CD14-positive monocyte (primary cell): Measurements from ENCODE around the gene TANGO6. TPM values are rescaled to one million over a fixed set of nuclear protein-coding genes. Genes with fewer than 3 reads are reported as not detected.

Experiments used
- DNase-seq, 3 donors: peaks; one replicate each; pipeline ENCODE4 v3.0.0-alpha.2; 2011 to 2022
- H2AFZ ChIP-seq: 2 replicates; pipeline ENCODE4 v1.6.0; 2012; ENCODE audit warnings: mild to moderate bottlenecking, low read depth, low read length, inconsistent platforms; ENCODE audit not compliant: insufficient read depth, poor library complexity, severe bottlenecking
- H3K27ac ChIP-seq, 2 donors: 1 replicate in 1 of 2; 2 replicates in 1 of 2; pipeline ENCODE4 v1.5.1; 2012 to 2013; ENCODE audit warnings: low read length in 2 of 2, control low read depth in 1 of 2, inconsistent platforms in 1 of 2, low read depth in 1 of 2, mild to moderate bottlenecking in 1 of 2
- H3K27me3 ChIP-seq, 2 donors: one replicate each; pipeline versions ENCODE4 v1.6.0 to v1.6.1; 2011 to 2013; ENCODE audit warnings: low read length in 2 of 2; ENCODE audit not compliant: control insufficient read depth in 2 of 2, insufficient read depth in 2 of 2
- H3K36me3 ChIP-seq, 2 donors: replicated peaks in 1 of 2; 1 replicate in 1 of 2; 2 replicates in 1 of 2; pipeline versions ENCODE4 v1.5.1 to v1.6.1; 2012 to 2013; ENCODE audit warnings: low read length in 2 of 2, control low read depth in 1 of 2, inconsistent platforms in 1 of 2, mild to moderate bottlenecking in 1 of 2; ENCODE audit not compliant: insufficient read depth in 2 of 2, control insufficient read depth in 1 of 2
- H3K4me1 ChIP-seq, 2 donors: 1 replicate in 1 of 2; 2 replicates in 1 of 2; pipeline versions ENCODE4 v1.5.1 to v1.6.1; 2012 to 2013; ENCODE audit warnings: low read length in 2 of 2, control low read depth in 1 of 2, inconsistent platforms in 1 of 2, mild to moderate bottlenecking in 1 of 2, moderate library complexity in 1 of 2; ENCODE audit not compliant: insufficient read depth in 2 of 2, control insufficient read depth in 1 of 2
- H3K4me2 ChIP-seq: replicated peaks from 2 replicates; pipeline ENCODE3; 2012; ENCODE audit warnings: low read length, moderate library complexity, mild to moderate bottlenecking; ENCODE audit not compliant: poor library complexity, severe bottlenecking; ENCODE audit errors: extremely low read depth
- H3K4me3 ChIP-seq, 3 experiments: fragments of 200-600 bp in 1 of 3; sonication (generic) in 1 of 3; replicated peaks in 1 of 3; 1 replicate in 2 of 3; 2 replicates in 1 of 3; pipeline ENCODE4 v1.5.1; 2011 to 2013; ENCODE audit warnings: low read length in 3 of 3, mild to moderate bottlenecking in 3 of 3, control low read depth in 2 of 3, low read depth in 2 of 3, inconsistent platforms in 1 of 3, moderate library complexity in 1 of 3
- H3K79me2 ChIP-seq: 2 replicates; pipeline ENCODE4 v1.6.0; 2012; ENCODE audit warnings: mild to moderate bottlenecking, control low read depth, inconsistent platforms, low read length, moderate library complexity; ENCODE audit not compliant: insufficient read depth
- H3K9ac ChIP-seq: 2 replicates; pipeline ENCODE4 v1.6.0; 2017; ENCODE audit warnings: low read length, mild to moderate bottlenecking; ENCODE audit not compliant: insufficient read depth, poor library complexity, severe bottlenecking
- H3K9me3 ChIP-seq, 2 donors: replicated peaks in 1 of 2; 1 replicate in 1 of 2; 2 replicates in 1 of 2; pipeline versions ENCODE4 v1.5.1 to v1.6.1; 2012 to 2013; ENCODE audit warnings: low read length in 2 of 2, control low read depth in 1 of 2; ENCODE audit not compliant: control insufficient read depth in 1 of 2, insufficient read depth in 1 of 2
- H4K20me1 ChIP-seq: 2 replicates; pipeline ENCODE4 v1.6.0; 2012; ENCODE audit warnings: mild to moderate bottlenecking, low read length, control low read depth, moderate library complexity; ENCODE audit not compliant: insufficient read depth
- H3K27ac Mint-ChIP-seq, 7 donors: one replicate each; pipeline ENCODE4 v1.8.0; 2020; ENCODE audit warnings: mild to moderate bottlenecking in 7 of 7, mixed read lengths in 7 of 7, moderate library complexity in 6 of 7, inconsistent platforms in 2 of 7
- H3K27me3 Mint-ChIP-seq, 3 donors: one replicate each; pipeline ENCODE4 v1.8.0; 2021 to 2022; ENCODE audit warnings: low read depth in 3 of 3, mild to moderate bottlenecking in 3 of 3, mixed read lengths in 3 of 3, moderate library complexity in 3 of 3, inconsistent platforms in 1 of 3
- H3K36me3 Mint-ChIP-seq, 2 donors: one replicate each; pipeline ENCODE4 v1.8.0; 2020; ENCODE audit warnings: mixed read lengths in 2 of 2, inconsistent platforms in 1 of 2, mild to moderate bottlenecking in 1 of 2
- H3K4me1 Mint-ChIP-seq: one replicate; pipeline ENCODE4 v1.8.0; 2020; ENCODE audit warnings: mild to moderate bottlenecking, mixed read lengths
- H3K4me3 Mint-ChIP-seq, 2 donors: one replicate each; pipeline ENCODE4 v1.8.0; 2020; ENCODE audit warnings: mild to moderate bottlenecking in 2 of 2, mixed read lengths in 2 of 2, moderate library complexity in 1 of 2
- H3K9me3 Mint-ChIP-seq, 7 donors: one replicate each; pipeline ENCODE4 v1.8.0; 2020 to 2022; ENCODE audit warnings: mixed read lengths in 7 of 7, mild to moderate bottlenecking in 6 of 7, moderate library complexity in 6 of 7, inconsistent platforms in 2 of 7
- WGBS: methylation state at CpG from one replicate; pipeline ENCODE4 v1.1.5; 2013; ENCODE audit warnings: missing lambda C conversion rate; ENCODE audit not compliant: insufficient coverage; 5-methylcytosine and 5-hydroxymethylcytosine counted together
- intact Hi-C, 2 donors: fragments of 100-400 bp; cut with micrococcal nuclease; formaldehyde crosslinking; loops; one replicate each; pipeline versions ENCODE4 v1.15.0 to v1.15.1; 2023
- polyA plus RNA-seq, 3 donors: library from polyadenylated mRNA; depleted of rRNA in 1 of 3; unstranded in 2 of 3; stranded (reverse) in 1 of 3; fragments of 300-500 nt in 2 of 3; fragments of >200 nt in 1 of 3; fragmentation: Illumina TruSeq in 2 of 3; gene quantifications; 1 replicate in 2 of 3; 2 replicates in 1 of 3; pipeline ENCODE4 v1.2.3, GENCODE V29; 2012 to 2021
- TF ChIP-seq, protein P1 (sequence below): fragments of 200-600 bp; IDR thresholded peaks from one replicate; pipeline ENCODE4 v1.8.0; 2022; ENCODE audit warnings: antibody characterized with exemption, mild to moderate bottlenecking

The TANGO6 gene
- polyA plus RNA-seq, 3 donors: 6.5 to 8.1 (median 7.3) TPM

DNA sequence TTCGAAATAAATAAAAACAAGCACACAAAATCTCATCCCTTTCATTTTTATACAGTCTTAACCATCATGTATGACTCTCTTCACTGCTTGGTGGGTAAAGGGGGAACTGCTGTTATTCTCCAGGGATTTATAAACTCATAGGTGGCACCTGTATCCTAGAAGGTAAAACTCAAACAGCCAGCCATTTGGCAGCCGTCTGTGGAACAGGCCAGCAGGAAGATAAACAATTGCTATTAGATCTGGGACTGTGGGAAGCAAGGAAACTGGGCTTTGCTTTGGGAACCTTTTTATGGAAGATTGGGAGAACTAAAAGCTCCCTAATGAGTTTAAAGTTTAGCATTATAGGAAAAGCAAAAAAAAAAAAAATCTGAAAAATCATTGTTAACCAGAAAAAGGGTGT is 126.0 kb downstream of the TANGO6 start:
- Mint-ChIP-seq H3K27ac (no peak overlapping the region), H3K27me3 (no peaks in the 10 kb centered on the region), H3K4me3 (no peak overlapping the region), H3K4me1 (no peaks in the 10 kb centered on the region), H3K9me3 (no peaks in the 10 kb centered on the region), H3K36me3 (peaks cover 24% of the 10 kb centered on the region in 2 donors)
- no peak overlapping the region for H3K4me3 ChIP-seq
- TF ChIP-seq, protein P1, sequence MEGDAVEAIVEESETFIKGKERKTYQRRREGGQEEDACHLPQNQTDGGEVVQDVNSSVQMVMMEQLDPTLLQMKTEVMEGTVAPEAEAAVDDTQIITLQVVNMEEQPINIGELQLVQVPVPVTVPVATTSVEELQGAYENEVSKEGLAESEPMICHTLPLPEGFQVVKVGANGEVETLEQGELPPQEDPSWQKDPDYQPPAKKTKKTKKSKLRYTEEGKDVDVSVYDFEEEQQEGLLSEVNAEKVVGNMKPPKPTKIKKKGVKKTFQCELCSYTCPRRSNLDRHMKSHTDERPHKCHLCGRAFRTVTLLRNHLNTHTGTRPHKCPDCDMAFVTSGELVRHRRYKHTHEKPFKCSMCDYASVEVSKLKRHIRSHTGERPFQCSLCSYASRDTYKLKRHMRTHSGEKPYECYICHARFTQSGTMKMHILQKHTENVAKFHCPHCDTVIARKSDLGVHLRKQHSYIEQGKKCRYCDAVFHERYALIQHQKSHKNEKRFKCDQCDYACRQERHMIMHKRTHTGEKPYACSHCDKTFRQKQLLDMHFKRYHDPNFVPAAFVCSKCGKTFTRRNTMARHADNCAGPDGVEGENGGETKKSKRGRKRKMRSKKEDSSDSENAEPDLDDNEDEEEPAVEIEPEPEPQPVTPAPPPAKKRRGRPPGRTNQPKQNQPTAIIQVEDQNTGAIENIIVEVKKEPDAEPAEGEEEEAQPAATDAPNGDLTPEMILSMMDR: no peak
- DNase-seq: no peak
- peaks cover 13 to 19% of the 10 kb centered on the region in 2 donors for H3K36me3 ChIP-seq
- WGBS: 100% methylated on average over 1 of the region's 2 CpGs
- no peaks in the 10 kb centered on the region for H3K9me3 ChIP-seq
- no peak overlapping the region for H3K9ac ChIP-seq
- intact Hi-C loops: no loop called here
- no peaks in the 10 kb centered on the region for H3K27me3 ChIP-seq
- H3K27ac ChIP-seq: no peak overlapping the region
- H4K20me1 ChIP-seq: no peaks in the 10 kb centered on the region
- H3K4me2 ChIP-seq: no peak overlapping the region
- no peaks in the 10 kb centered on the region for H3K79me2 ChIP-seq
- H3K4me1 ChIP-seq: no peaks in the 10 kb centered on the region
- no peak overlapping the region for H2AFZ ChIP-seq

DNA sequence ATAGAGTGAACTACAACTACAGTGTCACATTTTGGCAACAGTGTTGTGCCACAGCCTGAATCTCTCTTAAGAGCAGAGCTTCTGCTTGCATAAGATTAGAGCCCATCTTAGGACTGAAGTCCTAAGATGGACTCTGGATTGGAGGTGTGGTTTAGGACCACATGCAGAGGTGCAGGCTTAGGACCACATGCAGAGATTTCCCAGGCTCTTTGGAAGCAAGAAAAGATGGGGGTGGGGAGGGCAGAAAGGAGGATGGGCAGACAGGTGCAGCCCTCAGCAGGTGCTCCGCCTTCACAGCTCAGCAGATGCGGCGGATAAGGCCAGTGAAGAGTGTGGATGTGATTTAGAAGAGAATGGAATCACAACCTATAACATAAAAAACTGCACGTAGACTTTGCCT is 128.7 kb downstream of the TANGO6 start:
- Histone ChIP-seq H2AFZ (no peak overlapping the region), H3K27me3 (no peaks in the 10 kb centered on the region), H3K9ac (no peak overlapping the region), H3K4me1 (no peaks in the 10 kb centered on the region), H3K4me3 (no peak overlapping the region), H3K9me3 (no peaks in the 10 kb centered on the region), H4K20me1 (no peaks in the 10 kb centered on the region), H3K4me2 (no peak overlapping the region), H3K27ac (no peak overlapping the region), H3K79me2 (no peaks in the 10 kb centered on the region), H3K36me3 (peaks cover 38 to 46% of the 10 kb centered on the region in 2 donors)
- no peaks in the 10 kb centered on the region for H3K27me3 Mint-ChIP-seq
- H3K4me3 Mint-ChIP-seq: no peak overlapping the region
- H3K27ac Mint-ChIP-seq: no peak overlapping the region
- no CpG with 5 or more reads among the region's 4 CpGs for WGBS
- no peak for DNase-seq
- no peaks in the 10 kb centered on the region for H3K4me1 Mint-ChIP-seq
- H3K36me3 Mint-ChIP-seq: peaks cover 45 to 47% of the 10 kb centered on the region in 2 donors
- TF ChIP-seq, protein P1: no peak
- H3K9me3 Mint-ChIP-seq: no peaks in the 10 kb centered on the region
- intact Hi-C loops: no loop called here
